NCI-H2227 treated with DMSO at 0.1 percent for 48 hours (cell line): ENCODE data around the gene PRDM16.

ENCODE experiments used
- DNase-seq: peaks from one replicate; lab custom pipeline; 2025; lab: John Stamatoyannopoulos, UW

PRDM16 gene

DNA sequence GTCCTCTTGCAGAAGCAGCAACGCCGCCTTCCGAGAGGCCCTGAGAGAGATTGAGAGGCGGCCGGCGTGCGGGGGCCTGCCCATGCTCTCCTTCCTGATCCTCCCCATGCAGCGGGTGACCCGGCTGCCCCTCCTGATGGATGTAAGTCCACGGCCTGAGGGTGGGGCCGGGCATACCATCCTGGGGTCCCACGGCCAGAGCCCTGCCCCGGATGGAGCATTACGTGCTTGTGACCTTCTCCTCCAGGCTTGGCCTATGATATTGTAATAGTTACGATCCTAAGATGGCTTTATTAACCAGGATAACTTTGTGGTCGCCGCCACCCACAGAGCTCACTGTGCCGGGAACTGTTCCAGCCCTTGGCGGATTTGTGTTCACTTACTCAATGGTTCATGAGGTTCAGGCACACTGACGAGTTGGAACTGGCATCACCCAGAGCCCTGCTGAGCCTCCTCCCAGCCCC is 404.4 kb downstream of the PRDM16 start:
- DNase-seq: no peak

DNA sequence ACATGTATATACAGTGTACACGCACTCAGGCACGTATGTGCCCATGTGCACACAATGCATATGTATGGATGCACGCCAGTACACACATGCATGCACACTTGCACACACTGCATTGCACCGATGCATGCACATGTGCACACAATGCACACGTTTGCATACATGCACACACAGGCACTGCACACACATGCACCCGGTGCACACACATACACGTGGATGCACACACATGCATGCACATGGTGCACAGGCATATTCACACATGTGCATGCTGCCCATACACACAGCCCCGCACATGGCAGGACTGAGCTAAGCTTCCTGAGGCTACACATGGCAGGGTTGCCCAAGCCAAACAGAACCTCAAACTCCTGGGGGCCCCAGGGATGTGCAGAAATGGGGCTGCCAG is 405.0 kb downstream of the PRDM16 start:
- no peak for DNase-seq

DNA sequence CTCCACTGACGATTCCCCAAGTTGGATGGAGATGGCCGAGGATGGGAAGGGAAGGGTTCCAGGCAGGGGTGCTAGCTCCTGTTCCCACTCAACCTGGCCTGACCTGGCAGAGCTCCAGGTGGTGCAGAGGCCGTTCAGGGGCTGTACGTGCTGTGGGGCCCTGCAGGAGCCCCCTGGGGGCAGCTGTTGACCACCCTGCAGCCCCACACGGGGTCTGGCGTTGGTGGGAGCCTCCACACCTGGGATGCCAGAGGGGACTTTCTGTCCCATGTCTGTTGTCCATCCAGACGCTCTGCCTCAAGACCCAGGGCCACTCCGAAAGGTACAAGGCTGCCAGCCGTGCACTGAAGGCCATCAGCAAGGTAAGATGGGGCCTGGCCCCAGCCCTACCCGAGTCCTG is 405.4 kb downstream of the PRDM16 start:
- no peak for DNase-seq

DNA sequence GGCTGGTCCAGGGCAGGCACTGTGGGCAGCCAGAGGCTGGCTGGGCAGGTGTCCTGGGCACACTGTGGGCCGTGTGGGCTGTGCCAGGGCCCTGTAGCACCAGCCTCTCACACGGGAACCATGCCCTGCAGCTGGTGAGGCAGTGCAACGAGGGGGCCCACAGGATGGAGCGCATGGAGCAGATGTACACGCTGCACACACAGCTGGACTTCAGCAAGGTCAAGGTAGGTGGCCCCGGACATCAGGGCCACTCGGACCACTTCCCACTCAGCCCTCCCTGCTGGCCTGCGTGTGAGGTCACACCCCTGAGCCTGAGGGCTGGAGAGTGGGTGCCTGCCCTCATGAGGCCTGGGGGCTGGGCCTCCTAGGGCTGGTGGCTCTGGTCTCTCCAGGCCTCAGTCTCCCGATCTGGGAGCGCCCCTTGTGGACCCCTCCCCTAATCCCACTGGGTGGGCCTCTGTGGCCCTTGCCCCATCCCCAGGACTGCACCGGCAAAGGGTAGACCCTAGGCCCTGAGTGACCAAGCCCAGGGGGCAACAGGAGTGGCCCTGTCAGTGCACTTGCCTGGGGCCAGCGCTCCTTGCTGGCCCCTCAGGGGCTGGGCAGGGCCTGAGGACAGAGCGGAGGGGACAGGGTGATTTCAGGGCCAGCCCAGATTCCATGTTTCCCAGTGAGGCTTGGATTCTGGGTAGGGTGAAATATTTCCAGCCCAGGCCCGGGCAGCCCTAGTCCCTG is 407.0 kb downstream of the PRDM16 start:
- DNase-seq: no peak

DNA sequence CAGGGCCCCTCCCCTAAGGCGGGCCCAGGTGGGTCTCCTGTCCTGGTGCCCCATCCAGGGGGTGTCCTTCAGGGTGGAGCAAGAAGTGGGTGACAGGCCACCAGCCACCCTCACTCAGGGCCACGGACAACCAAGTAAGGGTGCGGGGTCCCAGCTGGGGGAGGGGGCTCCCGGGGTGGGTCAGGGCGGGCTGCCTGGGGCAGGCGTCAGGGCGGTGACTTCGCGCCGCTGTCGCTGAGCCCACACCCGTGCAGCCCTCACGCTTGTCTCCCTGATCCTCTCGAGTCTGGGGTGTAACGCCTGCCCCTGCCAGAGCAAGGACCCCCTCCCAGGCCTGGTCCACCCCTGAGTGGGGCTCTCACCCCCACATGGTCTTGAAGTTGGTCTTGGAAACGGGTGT is 407.7 kb downstream of the PRDM16 start:
- DNase-seq: no peak

DNA sequence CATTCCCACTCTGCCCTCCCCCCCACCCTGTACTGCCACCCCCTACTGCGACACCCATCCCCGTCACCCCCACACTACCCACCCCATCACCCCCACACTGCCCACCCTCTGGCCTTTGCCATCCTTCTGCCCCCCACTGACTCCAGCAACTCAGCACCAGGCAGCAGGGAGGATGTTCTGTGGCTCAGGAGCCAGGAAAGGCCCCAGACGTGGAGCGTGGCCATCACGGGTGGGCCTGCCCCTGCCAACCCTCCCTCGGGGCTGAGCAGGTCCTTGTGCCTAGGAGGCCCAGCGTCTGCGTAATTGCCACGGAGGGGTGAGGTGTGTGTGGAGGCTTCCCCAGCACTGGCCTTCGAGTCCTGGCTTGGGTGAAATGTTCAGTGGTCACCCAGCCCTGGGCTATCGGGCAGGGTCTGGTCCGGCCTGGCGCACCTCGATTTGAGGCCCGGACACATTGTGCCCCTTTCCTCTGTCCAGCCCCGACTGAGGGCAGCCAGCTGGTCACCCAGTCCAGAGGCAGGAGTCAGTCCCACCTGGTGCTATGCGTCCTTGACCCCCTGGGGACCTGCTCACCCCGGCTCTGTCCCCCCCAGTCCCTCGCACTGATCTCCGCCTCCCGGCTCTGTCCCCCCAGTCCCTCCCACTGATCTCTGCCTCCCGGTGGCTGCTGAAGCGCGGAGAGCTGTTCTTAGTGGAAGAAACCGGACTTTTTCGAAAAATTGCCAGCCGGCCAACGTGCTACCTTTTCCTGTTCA is 408.4 kb downstream of the PRDM16 start:
- no peak for DNase-seq

DNA sequence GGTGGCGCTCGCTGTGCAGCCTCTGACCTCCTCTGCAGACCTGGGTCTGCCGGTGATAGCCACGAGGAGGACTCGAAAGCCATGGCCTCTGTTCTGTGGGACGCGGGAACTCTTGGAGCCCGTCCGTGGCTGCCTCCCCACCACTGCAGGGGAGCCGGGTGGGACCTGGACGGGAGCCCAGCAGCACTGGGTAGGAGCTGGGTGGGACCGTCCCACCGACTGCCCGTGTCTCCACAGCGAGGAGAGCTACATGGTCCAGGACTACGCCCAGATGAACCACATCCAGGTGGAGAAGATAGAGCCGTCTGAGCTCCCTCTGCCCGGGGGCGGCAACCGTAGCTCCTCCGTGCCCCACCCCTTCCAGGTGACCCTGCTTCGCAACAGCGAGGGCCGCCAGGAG is 409.2 kb downstream of the PRDM16 start:
- no peak for DNase-seq

DNA sequence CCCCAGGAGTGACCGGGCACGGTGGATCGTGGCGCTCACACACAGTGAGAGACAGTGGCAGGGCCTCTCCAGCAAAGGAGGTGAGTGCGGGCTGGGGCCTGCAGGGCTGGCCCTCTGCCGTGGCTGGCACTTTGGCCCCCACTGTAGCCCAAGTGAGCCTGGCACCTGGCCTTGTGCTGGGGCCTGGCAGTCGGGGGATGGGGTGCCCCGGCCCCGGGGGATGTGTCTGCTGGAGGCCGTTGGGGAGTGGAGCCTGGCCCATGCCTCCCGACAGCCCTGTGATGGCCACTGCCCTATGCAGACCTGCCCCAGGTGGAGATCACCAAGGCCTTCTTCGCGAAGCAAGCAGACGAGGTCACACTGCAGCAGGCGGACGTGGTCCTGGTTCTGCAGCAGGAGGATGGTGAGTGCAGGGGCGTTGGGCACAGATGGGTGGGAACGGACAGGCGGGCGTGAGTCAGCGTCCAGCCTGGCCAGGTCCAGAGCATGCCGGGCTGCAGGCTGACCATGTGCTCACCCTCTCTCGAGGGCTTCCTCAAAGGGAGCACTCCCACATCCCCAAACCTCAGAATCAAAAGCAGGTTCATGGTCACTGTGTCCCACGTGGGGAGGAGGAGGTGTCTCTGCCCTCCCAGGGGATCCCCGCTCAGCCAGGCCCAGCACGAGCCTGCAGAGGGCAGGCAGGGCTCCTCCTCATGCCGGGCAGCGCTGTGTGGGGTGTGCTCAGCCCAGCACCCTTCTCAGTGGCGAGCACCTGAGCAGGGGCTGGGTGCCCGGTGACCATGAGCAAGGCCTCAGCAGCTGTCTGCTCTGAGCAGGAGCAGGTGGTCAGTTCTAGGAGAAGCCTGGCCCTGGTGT is 410.7 kb downstream of the PRDM16 start:
- no peak for DNase-seq

DNA sequence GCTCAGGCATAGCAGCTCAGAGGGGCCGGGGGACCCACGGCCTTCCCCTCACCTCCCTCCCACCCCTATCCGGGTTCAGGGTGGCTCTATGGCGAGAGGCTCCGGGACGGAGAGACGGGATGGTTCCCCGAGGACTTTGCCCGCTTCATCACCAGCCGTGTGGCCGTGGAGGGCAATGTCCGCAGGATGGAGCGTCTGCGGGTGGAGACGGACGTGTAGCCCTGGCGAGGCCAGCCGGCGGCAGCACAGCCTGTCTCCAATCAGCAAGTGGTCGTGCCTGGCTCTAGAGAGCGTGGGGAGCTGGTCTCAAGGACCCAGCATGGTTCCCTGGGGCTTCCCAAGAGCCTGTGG is 411.3 kb downstream of the PRDM16 start:
- no peak for DNase-seq

DNA sequence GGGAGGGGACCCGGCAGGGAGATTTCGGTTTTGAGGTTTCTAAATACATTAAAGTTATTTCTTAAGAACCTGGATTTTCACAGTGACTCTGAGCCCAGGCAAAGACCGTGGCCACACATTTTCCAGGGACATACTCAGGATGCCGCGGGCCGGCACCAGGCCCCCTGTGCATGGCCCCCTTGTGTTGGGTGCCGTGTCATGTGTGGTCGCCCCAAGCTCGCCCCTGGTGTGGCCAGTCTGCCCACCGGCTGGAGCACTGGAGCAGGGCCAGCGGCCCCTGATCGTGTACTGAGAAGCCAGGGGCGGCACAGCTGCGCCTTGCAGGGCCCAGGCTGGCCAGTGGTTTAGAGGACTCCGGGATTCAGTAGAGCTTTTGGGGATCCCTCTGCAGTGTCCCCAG is 412.0 kb downstream of the PRDM16 start:
- DNase-seq: no peak

DNA sequence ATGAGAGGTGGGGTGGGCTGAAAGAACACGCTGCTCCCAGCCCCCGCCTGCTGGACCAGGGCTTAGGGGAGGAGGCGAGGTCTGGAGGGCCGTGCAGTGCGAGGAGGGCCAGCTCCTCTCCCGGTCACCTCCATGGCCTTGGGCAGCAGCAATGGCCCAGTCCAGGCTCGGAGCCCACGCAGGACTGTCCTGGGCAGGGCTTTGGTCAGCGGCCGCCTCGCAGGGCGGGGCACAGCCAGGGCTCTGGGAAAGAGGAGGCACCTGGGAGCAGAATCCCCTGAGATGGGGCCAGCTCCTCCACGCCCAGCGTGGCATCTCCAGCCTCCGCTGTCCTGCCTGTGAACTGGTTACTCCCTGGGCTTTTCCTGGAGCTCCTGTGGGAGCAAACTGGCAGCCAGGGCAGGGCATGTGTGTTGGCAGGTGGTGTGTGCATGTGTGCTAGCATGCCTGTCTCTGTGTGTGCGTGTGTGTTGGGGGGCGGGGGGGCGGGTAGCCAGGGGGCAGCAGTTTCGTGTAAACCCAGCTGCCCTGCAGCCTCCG is 412.9 kb downstream of the PRDM16 start:
- no peak for DNase-seq

DNA sequence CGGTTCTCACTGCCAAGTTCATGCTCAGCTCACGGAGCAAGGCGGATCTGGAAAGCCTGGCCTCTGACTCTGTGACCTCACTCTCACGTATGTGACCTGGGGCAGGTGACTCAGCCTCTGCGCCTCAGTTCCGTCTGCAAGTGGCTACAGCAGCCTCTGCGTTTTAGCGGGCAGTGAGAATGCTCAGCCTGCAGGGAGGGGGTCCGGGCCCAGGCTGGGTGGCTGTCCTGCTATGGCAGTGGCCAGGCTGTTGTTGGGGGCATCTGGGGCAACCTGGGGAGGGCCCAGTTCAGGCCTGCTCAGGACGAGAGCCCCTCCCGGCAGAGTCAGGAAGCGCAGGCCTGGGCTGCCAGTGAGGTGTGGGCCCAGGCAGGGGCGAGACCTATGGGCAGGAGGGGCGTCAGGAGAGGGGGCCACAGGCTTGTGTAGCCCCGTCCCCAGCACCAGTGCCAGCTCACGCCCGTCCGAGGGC is 413.4 kb downstream of the PRDM16 start:
- no peak for DNase-seq

DNA sequence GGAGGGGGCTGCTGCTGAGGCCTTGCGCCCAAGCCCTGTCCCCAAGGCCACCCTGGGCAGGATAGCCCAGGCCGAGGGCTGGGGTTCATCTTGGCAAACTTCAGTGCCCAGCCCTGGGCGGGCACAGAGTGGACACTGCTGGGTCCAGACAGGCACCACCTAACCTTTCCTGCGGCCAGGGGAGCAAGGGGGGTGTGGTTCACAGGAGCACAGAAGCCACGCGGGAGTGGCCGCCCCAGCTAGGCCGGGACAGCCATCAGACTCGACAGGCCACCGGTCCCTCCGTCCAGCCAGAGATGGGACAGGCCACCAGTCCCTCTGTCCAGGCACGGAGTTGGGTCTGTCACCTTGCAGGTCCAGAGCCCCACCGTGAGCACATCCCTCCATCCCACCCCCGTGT is 414.4 kb downstream of the PRDM16 start:
- DNase-seq: no peak

DNA sequence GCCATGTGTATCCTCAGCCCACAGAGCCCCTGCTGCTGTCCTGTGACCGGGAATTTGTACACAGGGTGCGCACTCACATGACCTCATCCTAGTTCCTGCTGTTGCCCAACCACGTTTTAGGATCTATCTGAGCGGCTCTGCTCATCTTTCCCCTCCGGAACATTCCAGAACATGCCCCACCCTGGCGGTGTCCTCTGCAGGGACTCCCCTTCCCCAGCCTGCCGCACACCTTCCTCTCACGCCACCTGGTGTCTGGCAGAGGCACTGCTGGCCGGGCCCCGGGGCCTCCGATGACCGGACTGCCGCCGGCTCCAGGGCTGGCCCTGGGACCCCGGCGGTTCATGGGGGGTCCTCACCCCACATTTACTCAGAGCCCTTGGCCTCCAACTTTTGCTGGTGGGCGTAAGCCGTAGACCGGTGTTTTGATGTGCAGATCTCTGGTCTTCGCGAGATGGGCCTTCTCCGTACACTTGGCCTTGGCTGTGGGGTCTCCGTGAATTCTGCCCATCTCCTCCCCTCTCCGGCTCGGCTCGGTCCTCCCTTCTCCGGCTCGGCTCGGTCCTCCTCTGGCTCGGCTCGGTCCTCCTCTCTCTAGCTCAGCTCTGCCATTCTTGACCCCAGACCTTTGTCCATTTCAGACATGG is 414.9 kb downstream of the PRDM16 start:
- no peak for DNase-seq

DNA sequence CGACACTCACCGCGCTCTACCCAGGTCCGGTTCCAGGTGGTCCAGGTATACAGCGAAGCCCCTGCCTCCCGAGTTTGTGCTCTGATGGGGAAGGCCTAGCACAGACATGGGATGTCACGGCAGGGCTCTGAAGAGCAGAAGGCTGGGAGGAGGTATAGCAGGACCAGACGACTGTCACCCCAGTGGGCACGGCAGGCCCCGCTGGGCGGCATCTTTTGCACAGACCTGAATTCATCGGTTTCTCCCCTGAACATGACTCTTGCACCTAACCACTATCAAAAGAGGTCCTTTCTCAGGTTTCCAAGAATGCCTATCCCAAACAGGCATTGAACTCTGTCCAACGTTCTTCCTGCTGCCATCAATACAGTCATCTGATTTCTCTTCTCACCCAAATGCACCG is 416.0 kb downstream of the PRDM16 start:
- no peak for DNase-seq
